ENCODE data around the gene CFAP299.

Gene CFAP299

GRCh38 chr4:80532674-80533333, 197.3 kb downstream of the CFAP299 start:
- no peak for DNase-seq

- DNase-seq, result no peak
Measured at GRCh38 chr4:80535551-80535950, 200.0 kb downstream of the CFAP299 start.

GRCh38 chr4:80538276-80538926, 202.9 kb downstream of the CFAP299 start:
- no peak for DNase-seq

- no peak for DNase-seq
Measured at GRCh38 chr4:80539190-80539589, 203.7 kb downstream of the CFAP299 start.

GRCh38 chr4:80540349-80540748, 204.8 kb downstream of the CFAP299 start:
- no peak for DNase-seq

GRCh38 chr4:80540785-80541469, 205.4 kb downstream of the CFAP299 start:
- DNase-seq, result no peak

- DNase-seq, result no peak
Measured at GRCh38 chr4:80542747-80543146, 207.2 kb downstream of the CFAP299 start.

- no peak for DNase-seq
Measured at GRCh38 chr4:80560337-80560736, 224.8 kb downstream of the CFAP299 start.

- no peak for DNase-seq
Measured at GRCh38 chr4:80566203-80566872, 230.8 kb downstream of the CFAP299 start.

- no peak for DNase-seq
Measured at GRCh38 chr4:80568891-80569290, 233.4 kb downstream of the CFAP299 start.

GRCh38 chr4:80576796-80577195, 241.3 kb downstream of the CFAP299 start:
- no peak for DNase-seq

- DNase-seq, result no peak
Measured at GRCh38 chr4:80578001-80578400, 242.5 kb downstream of the CFAP299 start.

- DNase-seq, result no peak
Measured at GRCh38 chr4:80585542-80585941, 250.0 kb downstream of the CFAP299 start.

GRCh38 chr4:80586716-80587115, 251.2 kb downstream of the CFAP299 start:
- DNase-seq, result no peak

- DNase-seq, result no peak
Measured at GRCh38 chr4:80587871-80588385, 252.4 kb downstream of the CFAP299 start.

- no peak for DNase-seq
Measured at GRCh38 chr4:80592950-80593349, 257.4 kb downstream of the CFAP299 start.

GRCh38 chr4:80594701-80595100, 259.2 kb downstream of the CFAP299 start:
- no peak for DNase-seq

- DNase-seq, result no peak
Measured at GRCh38 chr4:80608281-80608980, 272.9 kb downstream of the CFAP299 start.

- no peak for DNase-seq
Measured at GRCh38 chr4:80610199-80610598, 274.7 kb downstream of the CFAP299 start.

GRCh38 chr4:80610845-80611677, 275.5 kb downstream of the CFAP299 start:
- DNase-seq, result no peak

- no peak for DNase-seq
Measured at GRCh38 chr4:80611678-80611979, 276.1 kb downstream of the CFAP299 start.

- no peak for DNase-seq
Measured at GRCh38 chr4:80613470-80613869, 277.9 kb downstream of the CFAP299 start.
